ENCODE results near the gene SMC3. TPM values are rescaled to one million over a fixed set of nuclear protein-coding genes. Genes with fewer than 3 reads are reported as not detected.

SMC3 gene
- 29.8 TPM for total RNA-seq
- long read RNA-seq, full-length matches to known transcripts, result 96 of 103 reads
- long read RNA-seq, partial matches to known transcripts, result 7 of 103 reads
- long read RNA-seq, other reads (novel, unspliced or antisense), result 0 of 103 reads

- Histone ChIP-seq H3K36me3 (no peaks in the 10 kb centered on the region), H3K4me3 (peak within 1 kb of the TSS; percentile 75), H3K27ac (peak within 1 kb of the TSS; percentile 91), H3K27me3 (peaks cover 6% of the 10 kb centered on the region), H3K9me3 (no peaks in the 10 kb centered on the region), H3K4me1 (peaks cover 24% of the 10 kb centered on the region)
- ATAC-seq (peak; percentile 97), DNase-seq (peak; percentile 94)
- TF ChIP-seq, protein P1, sequence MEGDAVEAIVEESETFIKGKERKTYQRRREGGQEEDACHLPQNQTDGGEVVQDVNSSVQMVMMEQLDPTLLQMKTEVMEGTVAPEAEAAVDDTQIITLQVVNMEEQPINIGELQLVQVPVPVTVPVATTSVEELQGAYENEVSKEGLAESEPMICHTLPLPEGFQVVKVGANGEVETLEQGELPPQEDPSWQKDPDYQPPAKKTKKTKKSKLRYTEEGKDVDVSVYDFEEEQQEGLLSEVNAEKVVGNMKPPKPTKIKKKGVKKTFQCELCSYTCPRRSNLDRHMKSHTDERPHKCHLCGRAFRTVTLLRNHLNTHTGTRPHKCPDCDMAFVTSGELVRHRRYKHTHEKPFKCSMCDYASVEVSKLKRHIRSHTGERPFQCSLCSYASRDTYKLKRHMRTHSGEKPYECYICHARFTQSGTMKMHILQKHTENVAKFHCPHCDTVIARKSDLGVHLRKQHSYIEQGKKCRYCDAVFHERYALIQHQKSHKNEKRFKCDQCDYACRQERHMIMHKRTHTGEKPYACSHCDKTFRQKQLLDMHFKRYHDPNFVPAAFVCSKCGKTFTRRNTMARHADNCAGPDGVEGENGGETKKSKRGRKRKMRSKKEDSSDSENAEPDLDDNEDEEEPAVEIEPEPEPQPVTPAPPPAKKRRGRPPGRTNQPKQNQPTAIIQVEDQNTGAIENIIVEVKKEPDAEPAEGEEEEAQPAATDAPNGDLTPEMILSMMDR (IDR thresholded peaks at IDR 0.05), result no peak
- intact Hi-C loops (cut with DNase I), result no loop called here
Observed at GRCh38 chr10:110567201-110568054, at the start of gene SMC3. SMC3 (plus strand) TSS chr10:110567695; CDS start chr10:110567817, 122 bp downstream.

- DNase-seq (no peak), ATAC-seq (no peak)
- no peaks in the 10 kb centered on the region for H3K9me3 ChIP-seq
- TF ChIP-seq, protein P1 (IDR thresholded peaks at IDR 0.05), result no peak
- no peaks in the 10 kb centered on the region for H3K27me3 ChIP-seq
- intact Hi-C loops (cut with DNase I), result no loop called here
- no peaks in the 10 kb centered on the region for H3K4me1 ChIP-seq
- H3K4me3 ChIP-seq, result no peak overlapping the region
- H3K36me3 ChIP-seq, result no peaks in the 10 kb centered on the region
- H3K27ac ChIP-seq, result no peak overlapping the region
Observed at GRCh38 chr10:110522365-110522988, 45.0 kb upstream of the SMC3 start.

DNA sequence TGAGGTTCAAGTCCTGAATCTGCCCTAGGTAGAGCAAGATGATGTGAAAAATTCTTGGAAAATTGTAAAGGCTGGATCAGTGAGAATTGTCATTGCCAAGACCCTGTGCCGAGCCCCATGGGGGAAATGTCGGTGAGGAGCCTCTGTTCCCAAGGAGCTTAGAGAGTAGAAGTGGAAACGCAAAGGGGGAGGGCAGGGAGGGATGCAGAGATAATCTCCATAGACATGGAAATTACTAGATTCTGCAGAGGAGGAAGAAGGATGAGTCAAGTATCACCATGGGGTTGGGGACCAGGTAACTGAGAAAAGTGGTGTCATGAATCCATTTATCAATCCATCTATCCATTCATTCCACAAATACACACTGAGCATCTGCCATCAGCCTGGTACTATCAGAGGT, 43.8 kb upstream of the SMC3 start:
- Histone ChIP-seq H3K27ac (no peak overlapping the region), H3K9me3 (no peaks in the 10 kb centered on the region), H3K36me3 (no peaks in the 10 kb centered on the region), H3K4me1 (no peaks in the 10 kb centered on the region), H3K4me3 (no peak overlapping the region), H3K27me3 (no peaks in the 10 kb centered on the region)
- intact Hi-C loops (cut with DNase I), result no loop called here
- ATAC-seq (no peak), DNase-seq (no peak)
- TF ChIP-seq, protein P1 (IDR thresholded peaks at IDR 0.05), result no peak

DNA sequence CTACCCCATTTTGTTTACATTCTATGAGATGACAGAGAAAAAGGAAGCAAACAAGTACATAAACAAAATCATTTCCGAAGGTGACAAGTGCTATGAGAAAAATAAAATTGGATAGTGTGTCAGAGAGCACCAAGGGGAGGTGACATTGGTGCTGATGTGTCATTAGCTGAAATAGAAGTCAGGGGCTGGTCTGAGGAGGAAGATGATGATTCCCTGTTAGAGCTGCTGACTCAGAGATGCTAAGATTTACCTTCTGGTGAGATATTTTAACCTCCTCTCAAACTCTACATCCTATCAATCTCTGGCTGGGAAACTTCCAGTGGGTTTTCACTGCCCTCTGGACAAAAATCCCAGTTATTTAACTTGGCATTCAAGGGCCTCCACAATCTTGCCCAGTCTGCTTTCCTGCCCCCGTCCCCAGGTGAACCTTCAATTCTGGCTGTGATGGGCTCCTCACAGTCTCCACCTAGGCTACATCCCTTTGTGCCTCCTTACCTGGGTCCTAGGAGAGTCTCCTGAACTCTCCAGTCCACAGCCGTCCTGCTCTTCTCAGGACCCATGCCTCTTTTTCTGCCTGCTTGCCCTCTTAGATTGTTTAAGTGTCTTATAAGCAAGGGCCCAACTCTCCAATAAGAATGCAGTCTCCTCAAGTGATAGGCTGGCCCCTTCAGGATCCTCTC, 43.2 kb upstream of the SMC3 start:
- ATAC-seq (no peak), DNase-seq (no peak)
- no peaks in the 10 kb centered on the region for H3K36me3 ChIP-seq
- no peak overlapping the region for H3K4me3 ChIP-seq
- no peaks in the 10 kb centered on the region for H3K9me3 ChIP-seq
- intact Hi-C loops (cut with DNase I), result no loop called here
- no peaks in the 10 kb centered on the region for H3K27me3 ChIP-seq
- H3K27ac ChIP-seq, result no peak overlapping the region
- H3K4me1 ChIP-seq, result no peaks in the 10 kb centered on the region
- TF ChIP-seq, protein P1 (IDR thresholded peaks at IDR 0.05), result no peak

GRCh38 chr10:110524859-110525232, 42.6 kb upstream of the SMC3 start:
- DNase-seq (no peak), ATAC-seq (no peak)
- H3K4me1 ChIP-seq, result no peaks in the 10 kb centered on the region
- intact Hi-C loops (cut with DNase I), result no loop called here
- H3K27me3 ChIP-seq, result no peaks in the 10 kb centered on the region
- H3K9me3 ChIP-seq, result no peaks in the 10 kb centered on the region
- H3K36me3 ChIP-seq, result no peaks in the 10 kb centered on the region
- H3K4me3 ChIP-seq, result no peak overlapping the region
- no peak overlapping the region for H3K27ac ChIP-seq
- TF ChIP-seq, protein P1 (IDR thresholded peaks at IDR 0.05), result no peak

Data from upper lobe of right lung (tissue), 1 donor.